Osteoblast (primary cell): ENCODE measurements around the gene LRRC3. TPM values are rescaled to one million over a fixed set of nuclear protein-coding genes. Genes with fewer than 3 reads are reported as not detected.

Experiments used
- DNase-seq: peaks from one replicate; pipeline ENCODE4 v3.0.0; 2011; ENCODE audit warnings: low spot score, mixed read lengths; ENCODE audit not compliant: insufficient read length; ENCODE audit errors: missing footprints
- H2AFZ ChIP-seq: 2 replicates; pipeline ENCODE4 v1.6.0; 2011; ENCODE audit warnings: mild to moderate bottlenecking, low read length
- H3K27ac ChIP-seq: 2 replicates; pipeline ENCODE4 v1.5.1; 2011; ENCODE audit warnings: mild to moderate bottlenecking, low read depth, low read length, moderate library complexity
- H3K27me3 ChIP-seq: 2 replicates; pipeline ENCODE4 v1.6.0; 2012; ENCODE audit warnings: mild to moderate bottlenecking, control low read depth, inconsistent platforms, low read length, moderate library complexity; ENCODE audit not compliant: insufficient read depth
- H3K36me3 ChIP-seq: 2 replicates; pipeline ENCODE4 v1.5.1; 2011; ENCODE audit warnings: mild to moderate bottlenecking, low read length, control low read depth, moderate library complexity; ENCODE audit not compliant: insufficient read depth
- H3K4me1 ChIP-seq: 2 replicates; pipeline ENCODE4 v1.5.1; 2011; ENCODE audit warnings: mild to moderate bottlenecking, low read length, control low read depth, moderate library complexity; ENCODE audit not compliant: insufficient read depth
- H3K4me2 ChIP-seq: 2 replicates; pipeline ENCODE4 v1.6.0; 2011; ENCODE audit warnings: mild to moderate bottlenecking, low read length; ENCODE audit not compliant: insufficient read depth
- H3K4me3 ChIP-seq: fragments of 200-600 bp; sonication (generic); 3 replicates; pipeline ENCODE4 v1.5.1; 2012; ENCODE audit warnings: mild to moderate bottlenecking, low read length, inconsistent platforms; ENCODE audit not compliant: insufficient read depth
- H3K79me2 ChIP-seq: 2 replicates; pipeline ENCODE4 v1.6.0; 2012; ENCODE audit warnings: mild to moderate bottlenecking, low read length, control low read depth, inconsistent platforms; ENCODE audit not compliant: insufficient read depth
- H3K9me3 ChIP-seq: 2 replicates; pipeline ENCODE4 v1.5.1; 2011; ENCODE audit warnings: low read depth, low read length, control low read depth
- H4K20me1 ChIP-seq: 2 replicates; pipeline ENCODE4 v1.6.0; 2012; ENCODE audit warnings: mild to moderate bottlenecking, low read length, control low read depth; ENCODE audit not compliant: insufficient read depth
- total RNA-seq: library from RNA; depleted of rRNA; stranded (reverse); fragments of >200 nt; gene quantifications from 2 replicates; pipeline ENCODE4 v1.2.3, GENCODE V29; 2012
- TF ChIP-seq, protein P1 (sequence below): IDR thresholded peaks from 2 replicates; pipeline ENCODE4 v1.5.1; 2011; ENCODE audit warnings: mild to moderate bottlenecking, low read depth, low read length, moderate library complexity; ENCODE audit errors: extremely low read depth

Gene LRRC3
- total RNA-seq, 1 donor, result 0.72 TPM

GRCh38 chr21:44425895-44426662, 29.2 kb upstream of the LRRC3 start:
- no peaks in the 10 kb centered on the region for H3K36me3 ChIP-seq
- no peak overlapping the region for H3K4me3 ChIP-seq
- no peaks in the 10 kb centered on the region for H4K20me1 ChIP-seq
- DNase-seq, result peak; percentile 32
- no peak overlapping the region for H3K27ac ChIP-seq
- no peak overlapping the region for H2AFZ ChIP-seq
- no peaks in the 10 kb centered on the region for H3K9me3 ChIP-seq
- no peaks in the 10 kb centered on the region for H3K79me2 ChIP-seq
- no peaks in the 10 kb centered on the region for H3K27me3 ChIP-seq
- no peak overlapping the region for H3K4me2 ChIP-seq
- H3K4me1 ChIP-seq, result no peaks in the 10 kb centered on the region
- TF ChIP-seq, protein P1, sequence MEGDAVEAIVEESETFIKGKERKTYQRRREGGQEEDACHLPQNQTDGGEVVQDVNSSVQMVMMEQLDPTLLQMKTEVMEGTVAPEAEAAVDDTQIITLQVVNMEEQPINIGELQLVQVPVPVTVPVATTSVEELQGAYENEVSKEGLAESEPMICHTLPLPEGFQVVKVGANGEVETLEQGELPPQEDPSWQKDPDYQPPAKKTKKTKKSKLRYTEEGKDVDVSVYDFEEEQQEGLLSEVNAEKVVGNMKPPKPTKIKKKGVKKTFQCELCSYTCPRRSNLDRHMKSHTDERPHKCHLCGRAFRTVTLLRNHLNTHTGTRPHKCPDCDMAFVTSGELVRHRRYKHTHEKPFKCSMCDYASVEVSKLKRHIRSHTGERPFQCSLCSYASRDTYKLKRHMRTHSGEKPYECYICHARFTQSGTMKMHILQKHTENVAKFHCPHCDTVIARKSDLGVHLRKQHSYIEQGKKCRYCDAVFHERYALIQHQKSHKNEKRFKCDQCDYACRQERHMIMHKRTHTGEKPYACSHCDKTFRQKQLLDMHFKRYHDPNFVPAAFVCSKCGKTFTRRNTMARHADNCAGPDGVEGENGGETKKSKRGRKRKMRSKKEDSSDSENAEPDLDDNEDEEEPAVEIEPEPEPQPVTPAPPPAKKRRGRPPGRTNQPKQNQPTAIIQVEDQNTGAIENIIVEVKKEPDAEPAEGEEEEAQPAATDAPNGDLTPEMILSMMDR, result no peak

- H3K27ac ChIP-seq, result no peak overlapping the region
- no peak overlapping the region for H2AFZ ChIP-seq
- H3K4me1 ChIP-seq, result no peaks in the 10 kb centered on the region
- H3K27me3 ChIP-seq, result no peaks in the 10 kb centered on the region
- no peak overlapping the region for H3K4me2 ChIP-seq
- no peaks in the 10 kb centered on the region for H3K79me2 ChIP-seq
- H3K9me3 ChIP-seq, result no peaks in the 10 kb centered on the region
- peak; percentile 62 for DNase-seq
- no peaks in the 10 kb centered on the region for H3K36me3 ChIP-seq
- H3K4me3 ChIP-seq, result no peak overlapping the region
- no peaks in the 10 kb centered on the region for H4K20me1 ChIP-seq
- TF ChIP-seq, protein P1, result no peak
These were observed 28.6 kb upstream of the LRRC3 start for GRCh38 chr21:44426663-44427191.

- H2AFZ ChIP-seq, result no peak overlapping the region
- no peaks in the 10 kb centered on the region for H3K79me2 ChIP-seq
- no peaks in the 10 kb centered on the region for H3K27me3 ChIP-seq
- no peaks in the 10 kb centered on the region for H3K4me1 ChIP-seq
- H3K36me3 ChIP-seq, result no peaks in the 10 kb centered on the region
- no peak overlapping the region for H3K27ac ChIP-seq
- H3K9me3 ChIP-seq, result no peaks in the 10 kb centered on the region
- no peaks in the 10 kb centered on the region for H4K20me1 ChIP-seq
- H3K4me3 ChIP-seq, result no peak overlapping the region
- peak; percentile 44 for DNase-seq
- TF ChIP-seq, protein P1, result no peak
- no peak overlapping the region for H3K4me2 ChIP-seq
These were observed 27.8 kb upstream of the LRRC3 start for GRCh38 chr21:44427241-44428120.
